GM19438 (cell line): Measurements from ENCODE around the gene CAPN2.

ENCODE experiments used
- ATAC-seq: cut with Tn5 transposase; IDR thresholded peaks from one replicate; pipeline ENCODE4 v1.9.1; 2021; ENCODE audit warnings: low read depth; ENCODE audit not compliant: unreplicated experiment

Gene CAPN2

DNA sequence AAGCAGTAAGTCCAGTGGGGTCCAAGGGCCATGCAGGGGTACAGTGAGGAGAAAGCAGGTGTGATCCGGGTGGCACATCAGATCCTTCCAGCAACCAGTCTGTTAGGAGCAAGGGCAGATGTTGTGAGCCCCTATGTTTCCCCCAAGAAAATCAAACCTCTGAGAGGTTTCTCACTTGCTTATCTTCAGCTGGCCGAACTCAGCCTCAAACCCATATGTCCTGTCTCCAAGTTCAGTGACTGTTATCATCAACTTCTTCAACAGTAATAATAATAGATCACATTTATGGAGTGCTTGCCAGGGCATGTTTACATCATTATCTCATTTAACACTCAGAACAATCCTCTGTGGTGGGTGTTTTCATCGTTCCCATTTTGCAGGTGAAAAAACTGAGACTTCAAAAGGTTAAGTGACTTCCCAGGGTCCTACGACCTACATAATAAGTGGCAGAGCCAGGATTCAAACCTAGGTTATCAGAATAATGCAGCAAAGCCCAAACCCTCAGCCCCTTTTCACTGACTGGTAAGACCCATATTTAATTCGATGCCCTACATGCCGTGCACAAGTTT is 3.3 kb downstream of the CAPN2 start:
- ATAC-seq = no peak

DNA sequence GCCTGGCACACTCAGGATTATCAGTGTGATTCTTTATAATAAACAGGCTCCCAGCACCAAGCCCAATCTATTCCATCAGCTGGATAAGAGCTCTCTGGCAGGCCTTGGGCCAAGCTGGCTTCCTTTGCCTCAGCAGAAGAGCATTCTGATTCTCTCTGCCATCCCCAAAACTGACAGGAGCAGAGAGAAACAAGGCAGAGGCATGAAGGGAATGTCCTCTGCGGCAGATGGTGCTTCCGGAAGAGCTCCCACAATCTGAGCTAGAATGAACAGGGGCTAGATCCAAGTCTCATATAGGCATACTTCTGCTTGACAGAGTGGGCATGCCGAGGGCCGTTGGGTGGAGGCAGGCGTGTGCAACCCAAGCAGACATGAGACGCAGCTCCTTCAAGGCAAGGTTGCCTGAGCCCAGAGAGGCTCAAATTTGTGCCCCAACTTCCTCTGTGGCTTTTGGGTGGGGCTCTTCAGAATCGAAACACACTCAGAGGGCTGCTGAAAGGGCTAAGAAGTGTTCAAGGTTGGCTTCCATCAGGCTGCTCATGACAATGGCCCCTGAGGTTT is 4.0 kb downstream of the CAPN2 start:
- ATAC-seq = peak; percentile 48

- ATAC-seq = no peak
These were observed 4.8 kb downstream of the CAPN2 start for GRCh38 chr1:223717123-223717522.

- ATAC-seq = no peak
These were observed 5.5 kb downstream of the CAPN2 start for GRCh38 chr1:223717695-223718363.

DNA sequence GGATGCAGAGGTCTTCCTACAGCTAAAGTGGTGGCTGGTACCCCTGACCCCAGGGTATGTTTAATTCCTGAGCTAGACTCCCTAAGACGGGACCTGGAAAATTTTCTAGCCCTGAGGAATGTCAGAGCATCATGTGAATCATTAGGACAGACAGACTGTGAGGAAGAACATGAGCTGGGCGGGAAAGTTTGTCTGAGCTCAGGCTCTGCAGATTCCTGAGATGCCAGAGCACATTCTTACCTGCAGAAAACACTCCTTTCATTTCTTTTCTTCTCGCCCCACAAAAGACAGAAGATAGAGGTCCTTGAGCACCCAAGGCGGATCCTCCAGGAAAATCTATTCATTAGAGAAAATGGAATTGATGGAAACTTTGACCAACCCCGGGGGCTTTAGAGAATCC is 6.5 kb downstream of the CAPN2 start:
- no peak for ATAC-seq

- no peak for ATAC-seq
These were observed 8.7 kb downstream of the CAPN2 start for GRCh38 chr1:223720971-223721591.

DNA sequence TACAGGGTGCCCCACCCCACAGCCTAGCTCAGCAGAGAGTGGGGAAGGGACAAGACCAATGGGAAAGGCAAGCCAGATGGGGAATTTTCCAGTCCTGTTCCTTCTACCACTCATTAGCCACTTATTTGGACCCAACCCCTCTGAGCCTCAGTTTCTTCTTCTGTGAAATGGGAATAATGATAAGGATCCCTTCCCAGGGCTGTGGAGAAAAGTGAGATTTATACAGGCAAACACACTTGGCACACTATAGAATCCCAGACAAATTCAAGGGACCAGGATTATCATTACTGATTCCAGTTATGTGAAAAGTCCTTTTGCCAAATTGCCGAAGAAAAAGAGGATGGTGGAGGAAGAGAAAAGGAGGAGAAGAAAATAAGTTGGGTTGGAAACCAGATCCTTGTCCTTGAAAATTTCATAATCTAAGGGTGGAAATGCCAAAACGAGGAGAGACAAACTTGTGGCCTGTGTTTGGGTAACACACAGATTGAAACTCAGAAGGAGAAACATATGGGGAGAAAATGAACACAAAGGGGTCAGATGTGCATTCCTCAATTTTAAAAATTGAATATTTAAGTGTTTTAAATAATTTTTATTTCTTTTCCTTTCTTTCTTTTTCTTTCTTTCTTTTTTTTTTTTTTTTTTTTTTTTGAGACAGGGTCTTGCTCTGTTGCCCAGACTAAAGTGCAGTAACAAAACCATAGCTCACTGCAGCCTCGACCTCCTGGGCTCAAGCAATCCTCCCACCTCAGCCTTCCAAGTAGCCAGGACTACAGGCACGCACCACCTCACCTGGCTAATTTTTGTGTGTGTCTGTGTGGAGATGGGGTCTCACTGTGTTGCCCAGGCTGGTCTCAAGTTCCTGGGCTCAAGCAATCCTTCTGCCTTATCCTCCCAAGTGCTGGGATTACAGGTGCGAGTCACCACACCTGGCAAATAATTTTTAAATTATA is 9.6 kb downstream of the CAPN2 start:
- no peak for ATAC-seq

DNA sequence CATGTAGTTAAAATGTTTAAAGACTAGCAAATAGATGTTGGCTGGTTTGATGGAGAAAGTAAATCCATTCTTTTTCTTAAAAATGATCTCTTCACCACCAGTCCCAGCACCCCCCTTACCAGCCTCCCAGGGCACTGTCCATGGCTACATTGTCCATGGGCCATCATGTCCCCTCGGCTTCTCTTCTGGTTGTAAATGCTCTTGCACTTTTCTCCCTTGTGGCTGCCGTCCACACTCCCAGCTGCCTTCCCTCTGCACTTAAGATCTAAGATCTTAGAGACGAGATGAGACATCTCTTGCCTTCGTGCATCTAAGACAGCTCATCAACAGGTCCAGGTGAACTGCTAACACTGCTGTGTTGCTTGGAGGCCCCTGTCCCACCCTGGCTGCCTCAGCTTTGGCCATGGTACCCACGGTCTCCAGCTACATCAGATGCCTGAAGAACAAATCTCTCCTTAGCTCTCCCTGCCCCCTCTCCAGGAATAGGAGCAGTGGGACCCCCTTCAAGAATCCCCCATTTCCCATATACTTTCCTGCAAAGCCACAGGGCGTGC is 11.1 kb downstream of the CAPN2 start:
- ATAC-seq = no peak

DNA sequence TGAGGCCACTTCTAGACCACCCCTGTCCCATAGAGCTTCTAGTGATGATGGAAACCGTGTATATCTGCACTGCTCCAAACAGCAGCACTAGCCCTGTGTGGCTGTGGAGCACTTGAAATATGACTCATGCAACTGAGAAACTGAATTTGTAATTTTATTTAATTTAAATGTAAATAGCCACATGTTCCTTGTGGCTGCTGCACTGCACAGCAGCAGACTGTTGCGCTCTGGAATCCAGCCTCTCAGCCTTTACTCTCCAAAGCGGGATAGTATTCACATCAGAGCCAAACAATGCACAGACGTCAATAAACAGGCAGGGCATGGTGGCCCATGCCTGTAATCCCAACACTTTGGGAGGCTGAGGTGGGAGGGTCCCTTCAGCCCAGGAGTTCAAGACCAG is 12.0 kb downstream of the CAPN2 start:
- no peak for ATAC-seq

- no peak for ATAC-seq
These were observed 13.2 kb downstream of the CAPN2 start for GRCh38 chr1:223725578-223725977.

DNA sequence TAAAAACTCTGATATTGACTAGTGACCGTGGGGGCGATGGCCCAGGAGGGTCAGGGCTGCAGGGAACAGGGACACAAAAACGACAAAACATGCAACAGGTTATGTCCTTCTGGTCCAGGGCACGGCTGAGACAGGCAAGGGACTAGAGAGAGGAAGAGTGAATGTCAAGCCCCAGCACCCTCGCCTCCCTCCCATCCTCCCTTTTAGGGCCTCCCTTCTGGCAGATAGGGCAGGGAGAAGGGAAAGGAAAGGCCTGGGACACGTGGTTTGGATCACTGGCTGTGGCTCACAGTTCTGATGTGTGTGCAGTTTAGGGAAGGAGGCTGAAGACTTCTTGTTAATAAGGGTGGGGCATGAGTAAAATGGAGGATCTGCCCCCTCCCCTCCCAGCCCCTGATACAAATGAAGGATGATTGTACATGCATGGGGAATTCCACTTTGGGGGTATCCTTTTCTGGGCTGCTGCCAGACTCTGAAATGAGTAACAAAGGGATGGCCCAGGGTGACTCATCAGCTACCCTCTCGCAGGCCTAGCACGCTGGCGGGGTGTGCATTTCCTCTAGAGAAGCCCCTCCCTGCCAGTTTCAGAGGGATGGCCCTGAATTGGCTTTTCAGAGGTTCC is 14.2 kb downstream of the CAPN2 start:
- peak; percentile 90 for ATAC-seq

DNA sequence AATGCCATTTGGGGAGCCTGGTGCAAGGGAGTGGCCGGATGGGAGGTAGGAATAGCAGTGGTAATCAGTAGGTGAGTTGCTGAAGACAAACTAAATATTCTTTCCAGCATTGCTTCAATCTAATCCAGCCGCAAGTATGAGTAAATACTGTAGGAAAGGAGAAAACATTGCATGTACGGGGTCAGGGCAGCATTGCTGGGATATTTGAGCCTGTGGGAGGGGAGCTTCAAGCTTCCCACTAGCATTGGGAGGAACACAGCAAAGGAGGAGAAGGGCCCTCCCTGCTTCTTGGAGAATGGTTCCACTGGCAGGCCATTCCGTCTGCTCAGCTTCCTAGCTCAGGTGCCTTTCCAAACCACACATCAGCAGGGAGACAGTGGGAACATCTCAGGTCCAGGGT is 15.2 kb downstream of the CAPN2 start:
- ATAC-seq = no peak

DNA sequence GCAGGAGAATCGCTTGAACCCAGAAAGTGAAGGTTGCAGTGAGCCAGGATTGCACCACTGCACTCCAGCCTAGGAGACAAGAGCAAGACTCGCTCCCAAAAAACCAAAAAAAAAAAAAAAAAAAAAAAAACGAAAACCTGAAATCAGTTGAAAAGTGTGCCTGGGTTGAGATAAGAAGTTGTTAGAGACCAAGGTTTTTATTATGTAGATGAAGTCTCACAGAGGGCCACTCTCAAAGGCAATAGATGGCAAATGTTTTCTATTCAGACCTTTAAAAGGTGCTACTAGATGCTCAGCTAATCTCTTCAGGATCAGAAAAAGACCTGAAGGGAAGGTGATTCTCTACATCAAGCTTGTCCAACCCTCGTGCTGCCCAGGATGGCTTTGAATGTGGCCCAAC is 17.6 kb downstream of the CAPN2 start:
- ATAC-seq = no peak

- ATAC-seq = no peak
These were observed 18.3 kb downstream of the CAPN2 start for GRCh38 chr1:223730479-223731132.

GRCh38 chr1:223731133-223731770 is 18.9 kb downstream of the CAPN2 start:
- no peak for ATAC-seq

DNA sequence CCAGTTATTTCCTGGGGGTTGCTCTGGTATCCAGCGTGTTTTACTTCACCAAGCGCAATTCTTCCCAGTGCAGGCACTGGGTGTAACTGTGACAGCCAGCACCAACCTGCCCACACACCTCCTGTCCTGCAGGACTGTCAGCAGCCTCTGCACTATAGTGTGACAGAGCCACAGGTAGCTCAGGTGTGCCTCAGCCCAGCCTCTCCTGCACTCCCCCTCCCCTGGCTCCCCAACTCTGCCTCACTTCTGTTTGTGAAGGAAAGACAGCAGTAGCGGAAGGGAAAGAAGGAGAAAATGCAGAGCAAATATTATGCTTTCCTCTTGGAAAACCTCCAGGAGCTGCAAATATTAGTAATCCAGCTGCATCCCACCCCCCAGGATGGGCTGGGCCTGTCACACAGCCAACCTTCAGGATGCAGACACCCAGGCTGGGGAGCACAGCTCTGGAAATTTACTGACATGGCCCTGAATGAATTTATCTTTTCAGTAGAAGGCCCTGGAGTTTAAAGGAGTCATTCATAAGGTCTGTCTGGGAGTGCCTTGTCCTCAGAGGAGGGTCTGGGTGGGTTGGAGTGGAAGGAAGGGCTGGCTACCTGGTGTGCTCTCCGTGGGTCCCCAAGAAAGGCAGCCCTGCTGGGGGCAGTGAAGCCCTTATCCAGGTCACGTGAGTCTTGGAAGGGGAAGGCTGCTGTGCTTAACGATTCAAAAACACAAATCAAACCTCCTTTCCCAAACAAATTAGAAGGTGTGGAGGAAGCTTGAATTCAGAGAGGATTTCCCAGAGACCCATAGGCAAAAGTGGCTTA is 20.9 kb downstream of the CAPN2 start:
- ATAC-seq = no peak

DNA sequence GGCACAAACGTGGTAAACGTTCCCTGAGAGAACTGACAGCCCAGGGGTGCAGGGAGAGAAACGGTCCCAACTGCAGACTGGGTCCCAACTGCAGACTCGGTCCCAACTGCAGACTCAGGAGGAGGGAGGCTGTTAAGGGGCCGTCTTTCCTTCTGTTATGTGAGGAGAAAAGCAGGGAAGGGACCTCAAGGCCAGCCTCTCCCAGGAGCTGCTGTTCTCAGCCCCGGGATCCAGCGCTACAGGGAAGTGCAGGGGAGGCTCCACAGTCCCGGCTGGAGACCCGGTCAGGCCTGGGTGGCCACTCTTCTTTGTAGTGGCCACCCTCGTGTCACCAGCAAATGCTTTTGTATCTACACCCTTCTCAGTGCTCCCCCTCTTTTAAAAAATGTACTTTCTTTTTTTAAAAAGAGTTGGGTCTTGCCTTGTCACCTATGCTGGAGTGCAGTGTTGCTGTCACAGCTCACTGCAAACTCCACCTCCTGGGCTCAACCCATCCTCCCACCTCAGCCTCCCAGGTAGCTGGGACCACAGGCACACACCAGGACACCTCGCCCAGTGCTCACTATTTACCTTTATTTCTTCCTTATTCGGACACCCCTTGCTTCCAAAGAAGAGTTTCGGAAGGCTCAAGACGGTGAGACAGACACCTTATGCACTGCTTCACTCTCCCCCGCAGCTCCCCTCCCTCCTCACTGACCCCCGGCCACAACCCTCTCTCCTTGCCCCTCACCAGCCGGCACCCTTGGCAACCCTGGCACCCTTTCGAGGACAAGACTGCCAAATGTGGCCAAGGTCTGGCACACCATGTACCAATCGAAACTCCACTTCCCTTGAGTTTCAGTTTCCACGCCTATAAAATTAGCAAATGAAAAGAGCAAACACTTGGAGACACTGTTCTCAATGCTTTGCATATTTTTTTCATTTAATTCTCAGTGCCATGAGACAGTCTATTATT is 21.8 kb downstream of the CAPN2 start:
- ATAC-seq = no peak
